Neural progenitor cell (in vitro differentiated cells): ENCODE measurements around the gene FADS2. TPM values are rescaled to one million over a fixed set of nuclear protein-coding genes. Genes with fewer than 3 reads are reported as not detected.

Experiments used
- DNase-seq: peaks from one replicate; pipeline ENCODE4 v3.0.0-alpha.2; 2016; ENCODE audit warnings: low spot score
- H2AFZ ChIP-seq: fragments of 200-600 bp; sonication (generic); replicated peaks from 2 replicates; pipeline ENCODE4 v1.6.1; 2016; ENCODE audit warnings: antibody characterized with exemption
- H3F3A ChIP-seq: fragments of 200-600 bp; sonication (generic); 2 replicates; pipeline ENCODE4 v1.6.1; 2016; ENCODE audit warnings: antibody characterized with exemption, low read depth
- H3K27ac ChIP-seq: fragments of 200-600 bp; sonication (generic); 2 replicates; pipeline ENCODE4 v1.5.1; 2016; ENCODE audit warnings: mild to moderate bottlenecking
- H3K27me3 ChIP-seq: fragments of 200-600 bp; sonication (generic); 2 replicates; pipeline ENCODE4 v1.6.1; 2016; ENCODE audit warnings: mild to moderate bottlenecking, moderate library complexity
- H3K36me3 ChIP-seq: fragments of 200-600 bp; sonication (generic); 2 replicates; pipeline ENCODE4 v1.5.1; 2016
- H3K4me1 ChIP-seq: fragments of 200-600 bp; sonication (generic); 2 replicates; pipeline ENCODE4 v1.6.1; 2016; ENCODE audit warnings: mixed run types
- H3K4me2 ChIP-seq: fragments of 200-600 bp; sonication (generic); 2 replicates; pipeline ENCODE4 v1.6.1; 2016
- H3K4me3 ChIP-seq: fragments of 200-600 bp; sonication (generic); 2 replicates; pipeline ENCODE4 v1.5.1; 2016
- H3K79me2 ChIP-seq: fragments of 200-600 bp; sonication (generic); 2 replicates; pipeline ENCODE4 v1.6.1; 2016; ENCODE audit warnings: low read depth
- H3K9ac ChIP-seq: fragments of 200-600 bp; sonication (generic); 2 replicates; pipeline ENCODE4 v1.6.1; 2016
- H3K9me3 ChIP-seq: fragments of 200-600 bp; sonication (generic); 2 replicates; pipeline ENCODE4 v1.5.1; 2016; ENCODE audit warnings: low read depth
- H4K20me1 ChIP-seq: fragments of 200-600 bp; sonication (generic); 2 replicates; pipeline ENCODE4 v1.6.1; 2016; ENCODE audit warnings: low read depth
- H3K27ac Mint-ChIP-seq: 3 replicates; pipeline ENCODE4 v1.8.0; 2021; ENCODE audit warnings: mixed read lengths
- H3K27me3 Mint-ChIP-seq: 2 replicates; pipeline ENCODE4 v1.8.0; 2022; ENCODE audit warnings: low read depth, mild to moderate bottlenecking, inconsistent platforms, moderate library complexity, mixed read lengths; ENCODE audit not compliant: insufficient read depth
- H3K36me3 Mint-ChIP-seq: 3 replicates; pipeline ENCODE4 v1.8.0; 2021; ENCODE audit warnings: mixed read lengths
- H3K4me1 Mint-ChIP-seq: 3 replicates; pipeline ENCODE4 v1.8.0; 2021; ENCODE audit warnings: mixed read lengths
- H3K4me3 Mint-ChIP-seq: 3 replicates; pipeline ENCODE4 v1.8.0; 2021; ENCODE audit warnings: mild to moderate bottlenecking, moderate library complexity, mixed read lengths
- H3K9me3 Mint-ChIP-seq: 3 replicates; pipeline ENCODE4 v1.8.0; 2020; ENCODE audit warnings: mixed read lengths
- CTCF ChIP-seq: fragments of 200-600 bp; sonication (generic); IDR thresholded peaks from 2 replicates; pipeline ENCODE4 v1.5.1; 2017; ENCODE audit warnings: antibody characterized with exemption, mild to moderate bottlenecking
- EZH2 ChIP-seq: fragments of 200-600 bp; sonication (generic); IDR thresholded peaks from 2 replicates; pipeline ENCODE4 v1.6.1; 2017; ENCODE audit warnings: antibody characterized with exemption, mild to moderate bottlenecking, moderate library complexity
- EZH2phosphoT487 ChIP-seq: fragments of 200-600 bp; sonication (generic); IDR thresholded peaks from 2 replicates; pipeline ENCODE4 v1.6.1; 2017; ENCODE audit warnings: antibody characterized with exemption
- total RNA-seq: library from RNA; depleted of rRNA; stranded (reverse); fragments of >200 nt; gene quantifications from 2 replicates; pipeline ENCODE4 v1.2.3, GENCODE V29; 2015; ENCODE audit warnings: low replicate concordance

Gene FADS2
- total RNA-seq, 1 donor from 2014 or later: 233 TPM

- no peaks in the 10 kb centered on the region for H3K27me3 ChIP-seq
- peaks cover 51% of the 10 kb centered on the region for H3F3A ChIP-seq
- no peak overlapping the region for H3K27ac ChIP-seq
- H3K9me3 ChIP-seq: no peaks in the 10 kb centered on the region
- H3K4me1 ChIP-seq: peaks cover 44% of the 10 kb centered on the region
- TF ChIP-seq EZH2 (no peak), EZH2phosphoT487 (no peak), CTCF (no peak)
- Mint-ChIP-seq H3K4me3 (peak overlapping the region; percentile 92), H3K9me3 (no peaks in the 10 kb centered on the region), H3K4me1 (peaks cover 68% of the 10 kb centered on the region), H3K27me3 (peaks cover 3% of the 10 kb centered on the region), H3K27ac (no peak overlapping the region), H3K36me3 (peaks cover 24% of the 10 kb centered on the region)
- peaks cover 66% of the 10 kb centered on the region for H4K20me1 ChIP-seq
- peak overlapping the region; percentile 95 for H3K4me2 ChIP-seq
- H3K9ac ChIP-seq: peak overlapping the region; percentile 81
- no peak for DNase-seq
- H3K36me3 ChIP-seq: no peaks in the 10 kb centered on the region
- no peak overlapping the region for H2AFZ ChIP-seq
- peak overlapping the region; percentile 98 for H3K4me3 ChIP-seq
- peaks cover 83% of the 10 kb centered on the region for H3K79me2 ChIP-seq
Observed at GRCh38 chr11:61830237-61831105, 2.4 kb downstream of the FADS2 start.

GRCh38 chr11:61832207-61832606, 4.1 kb downstream of the FADS2 start:
- Histone ChIP-seq H3F3A (peaks cover 36% of the 10 kb centered on the region), H3K9ac (no peak overlapping the region), H3K4me3 (no peak overlapping the region), H3K4me2 (peak overlapping the region; percentile 95), H3K36me3 (no peaks in the 10 kb centered on the region), H3K27ac (no peak overlapping the region), H4K20me1 (peaks cover 83% of the 10 kb centered on the region), H3K27me3 (no peaks in the 10 kb centered on the region), H3K9me3 (no peaks in the 10 kb centered on the region), H3K79me2 (peaks cover 91% of the 10 kb centered on the region), H3K4me1 (peaks cover 35% of the 10 kb centered on the region), H2AFZ (no peak overlapping the region)
- no peaks in the 10 kb centered on the region for H3K9me3 Mint-ChIP-seq
- no peak overlapping the region for H3K27ac Mint-ChIP-seq
- H3K4me3 Mint-ChIP-seq: peak overlapping the region; percentile 77
- peaks cover 58% of the 10 kb centered on the region for H3K4me1 Mint-ChIP-seq
- TF ChIP-seq EZH2 (no peak), CTCF (no peak), EZH2phosphoT487 (no peak)
- no peak for DNase-seq
- peaks cover 23% of the 10 kb centered on the region for H3K36me3 Mint-ChIP-seq
- peaks cover 3% of the 10 kb centered on the region for H3K27me3 Mint-ChIP-seq

GRCh38 chr11:61832754-61833153, 4.7 kb downstream of the FADS2 start:
- H3K4me1 ChIP-seq: peaks cover 35% of the 10 kb centered on the region
- Mint-ChIP-seq H3K4me1 (peaks cover 56% of the 10 kb centered on the region), H3K4me3 (peak overlapping the region; percentile 76), H3K36me3 (peaks cover 23% of the 10 kb centered on the region), H3K9me3 (no peaks in the 10 kb centered on the region), H3K27me3 (peaks cover 3% of the 10 kb centered on the region), H3K27ac (no peak overlapping the region)
- peaks cover 30% of the 10 kb centered on the region for H3F3A ChIP-seq
- no peak for DNase-seq
- TF ChIP-seq EZH2: no peak
- no peak for TF ChIP-seq EZH2phosphoT487
- TF ChIP-seq CTCF: no peak
- H3K9ac ChIP-seq: no peak overlapping the region
- peaks cover 89% of the 10 kb centered on the region for H4K20me1 ChIP-seq
- H3K27ac ChIP-seq: no peak overlapping the region
- H3K36me3 ChIP-seq: no peaks in the 10 kb centered on the region
- no peak overlapping the region for H2AFZ ChIP-seq
- H3K27me3 ChIP-seq: no peaks in the 10 kb centered on the region
- H3K79me2 ChIP-seq: peaks cover 97% of the 10 kb centered on the region
- no peaks in the 10 kb centered on the region for H3K9me3 ChIP-seq
- peak overlapping the region; percentile 95 for H3K4me2 ChIP-seq
- H3K4me3 ChIP-seq: no peak overlapping the region
